HL-60 (cell line): ENCODE results near the gene GSTO2.

Experiments used
- DNase-seq, 2 experiments: peaks; one replicate each; pipeline ENCODE4 v3.0.0-alpha.2; 2010 to 2020; ENCODE audit warnings: low read depth in 1 of 2, low spot score in 1 of 2
- H3K27ac ChIP-seq: fragments of 250-450 bp; sonication (Bioruptor Pico); replicated peaks from 2 replicates; pipeline ENCODE4 v1.5.1; 2020; ENCODE audit warnings: mild to moderate bottlenecking, moderate library complexity
- H3K27me3 ChIP-seq: fragments of 250-450 bp; sonication (Bioruptor Pico); 2 replicates; pipeline ENCODE4 v1.5.1; 2021; ENCODE audit warnings: mild to moderate bottlenecking, moderate library complexity; ENCODE audit not compliant: insufficient read depth, poor library complexity, severe bottlenecking
- H3K4me3 ChIP-seq: replicated peaks from 2 replicates; pipeline ENCODE4 v1.5.1; 2011; ENCODE audit warnings: mild to moderate bottlenecking, control low read depth, low read length; ENCODE audit not compliant: insufficient read depth
- GABPA ChIP-seq: IDR thresholded peaks from 2 replicates; pipeline ENCODE4 v1.6.1; 2012; ENCODE audit warnings: low read depth
- POLR2AphosphoS5 ChIP-seq: IDR thresholded peaks from 2 replicates; pipeline ENCODE4 v1.6.1; 2012; ENCODE audit warnings: low read depth
- SPI1 ChIP-seq: IDR thresholded peaks from 2 replicates; pipeline ENCODE4 v1.6.1; 2012; ENCODE audit warnings: low read depth, mild to moderate bottlenecking, borderline replicate concordance
- TF ChIP-seq, protein P1 (sequence below): IDR thresholded peaks from one replicate; pipeline ENCODE4 v1.5.1; 2011; ENCODE audit warnings: low read length, control low read depth, inconsistent platforms; ENCODE audit not compliant: insufficient read depth
- TF ChIP-seq, protein P2 (sequence below): IDR thresholded peaks from 2 replicates; pipeline ENCODE4 v1.6.1; 2012; ENCODE audit warnings: low read depth; ENCODE audit not compliant: insufficient replicate concordance

GSTO2 gene

DNA sequence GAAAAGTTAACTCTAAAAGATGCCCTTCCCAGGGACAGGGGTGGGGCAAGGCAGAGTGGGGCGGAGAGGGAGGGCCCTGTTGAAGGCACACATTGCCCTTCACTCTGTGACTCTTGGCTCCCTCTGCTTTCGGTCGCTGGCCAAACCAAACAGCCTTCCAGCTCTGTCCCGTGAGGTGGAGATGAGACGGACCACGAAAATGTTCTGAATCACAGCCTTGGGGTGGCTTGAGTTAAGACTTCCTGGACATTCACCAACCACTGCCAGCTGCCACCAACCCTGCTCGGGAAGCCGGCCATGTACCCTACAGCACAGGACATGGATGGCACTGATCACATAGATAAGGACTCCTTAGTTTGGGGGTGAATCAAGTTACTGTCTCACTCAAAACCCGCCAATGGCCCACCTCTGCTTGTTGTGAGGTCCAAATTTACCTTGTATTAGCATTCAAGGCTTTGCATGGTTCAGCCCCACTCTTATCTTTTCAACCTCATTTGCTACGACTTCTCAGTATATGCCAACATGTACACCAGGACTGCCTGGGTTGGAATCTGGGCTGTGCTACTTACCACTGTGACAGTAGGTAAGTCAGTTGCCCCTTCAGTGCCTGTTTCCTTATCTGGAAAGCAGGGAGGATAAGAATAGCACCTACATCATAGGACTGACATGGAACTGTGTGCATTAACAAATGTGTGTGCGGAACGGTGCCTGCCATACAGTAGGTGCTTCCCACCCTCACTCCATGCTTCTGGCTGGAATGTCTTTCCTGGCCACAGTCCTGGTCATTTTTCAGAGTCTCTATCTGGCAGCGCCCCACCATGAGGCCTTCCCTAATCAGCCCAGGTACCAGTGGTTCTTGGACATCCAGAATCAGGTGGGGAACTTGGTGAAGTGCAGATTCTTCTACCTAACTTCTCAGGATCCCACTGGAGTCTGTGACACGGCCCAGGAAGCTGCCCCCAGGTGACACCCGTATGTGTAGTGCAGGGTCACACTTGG, 41.3 kb downstream of the GSTO2 start:
- Histone ChIP-seq H3K4me3 (no peak overlapping the region), H3K27ac (no peak overlapping the region), H3K27me3 (no peaks in the 10 kb centered on the region)
- no peak for DNase-seq
- TF ChIP-seq, protein P1, sequence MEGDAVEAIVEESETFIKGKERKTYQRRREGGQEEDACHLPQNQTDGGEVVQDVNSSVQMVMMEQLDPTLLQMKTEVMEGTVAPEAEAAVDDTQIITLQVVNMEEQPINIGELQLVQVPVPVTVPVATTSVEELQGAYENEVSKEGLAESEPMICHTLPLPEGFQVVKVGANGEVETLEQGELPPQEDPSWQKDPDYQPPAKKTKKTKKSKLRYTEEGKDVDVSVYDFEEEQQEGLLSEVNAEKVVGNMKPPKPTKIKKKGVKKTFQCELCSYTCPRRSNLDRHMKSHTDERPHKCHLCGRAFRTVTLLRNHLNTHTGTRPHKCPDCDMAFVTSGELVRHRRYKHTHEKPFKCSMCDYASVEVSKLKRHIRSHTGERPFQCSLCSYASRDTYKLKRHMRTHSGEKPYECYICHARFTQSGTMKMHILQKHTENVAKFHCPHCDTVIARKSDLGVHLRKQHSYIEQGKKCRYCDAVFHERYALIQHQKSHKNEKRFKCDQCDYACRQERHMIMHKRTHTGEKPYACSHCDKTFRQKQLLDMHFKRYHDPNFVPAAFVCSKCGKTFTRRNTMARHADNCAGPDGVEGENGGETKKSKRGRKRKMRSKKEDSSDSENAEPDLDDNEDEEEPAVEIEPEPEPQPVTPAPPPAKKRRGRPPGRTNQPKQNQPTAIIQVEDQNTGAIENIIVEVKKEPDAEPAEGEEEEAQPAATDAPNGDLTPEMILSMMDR: no peak
- TF ChIP-seq SPI1: no peak
- TF ChIP-seq, protein P2, sequence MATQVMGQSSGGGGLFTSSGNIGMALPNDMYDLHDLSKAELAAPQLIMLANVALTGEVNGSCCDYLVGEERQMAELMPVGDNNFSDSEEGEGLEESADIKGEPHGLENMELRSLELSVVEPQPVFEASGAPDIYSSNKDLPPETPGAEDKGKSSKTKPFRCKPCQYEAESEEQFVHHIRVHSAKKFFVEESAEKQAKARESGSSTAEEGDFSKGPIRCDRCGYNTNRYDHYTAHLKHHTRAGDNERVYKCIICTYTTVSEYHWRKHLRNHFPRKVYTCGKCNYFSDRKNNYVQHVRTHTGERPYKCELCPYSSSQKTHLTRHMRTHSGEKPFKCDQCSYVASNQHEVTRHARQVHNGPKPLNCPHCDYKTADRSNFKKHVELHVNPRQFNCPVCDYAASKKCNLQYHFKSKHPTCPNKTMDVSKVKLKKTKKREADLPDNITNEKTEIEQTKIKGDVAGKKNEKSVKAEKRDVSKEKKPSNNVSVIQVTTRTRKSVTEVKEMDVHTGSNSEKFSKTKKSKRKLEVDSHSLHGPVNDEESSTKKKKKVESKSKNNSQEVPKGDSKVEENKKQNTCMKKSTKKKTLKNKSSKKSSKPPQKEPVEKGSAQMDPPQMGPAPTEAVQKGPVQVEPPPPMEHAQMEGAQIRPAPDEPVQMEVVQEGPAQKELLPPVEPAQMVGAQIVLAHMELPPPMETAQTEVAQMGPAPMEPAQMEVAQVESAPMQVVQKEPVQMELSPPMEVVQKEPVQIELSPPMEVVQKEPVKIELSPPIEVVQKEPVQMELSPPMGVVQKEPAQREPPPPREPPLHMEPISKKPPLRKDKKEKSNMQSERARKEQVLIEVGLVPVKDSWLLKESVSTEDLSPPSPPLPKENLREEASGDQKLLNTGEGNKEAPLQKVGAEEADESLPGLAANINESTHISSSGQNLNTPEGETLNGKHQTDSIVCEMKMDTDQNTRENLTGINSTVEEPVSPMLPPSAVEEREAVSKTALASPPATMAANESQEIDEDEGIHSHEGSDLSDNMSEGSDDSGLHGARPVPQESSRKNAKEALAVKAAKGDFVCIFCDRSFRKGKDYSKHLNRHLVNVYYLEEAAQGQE: no peak
- TF ChIP-seq GABPA: no peak
- TF ChIP-seq POLR2AphosphoS5: 0 out of 2 replicates have a peak, but pooled peaks have one; percentile 36

DNA sequence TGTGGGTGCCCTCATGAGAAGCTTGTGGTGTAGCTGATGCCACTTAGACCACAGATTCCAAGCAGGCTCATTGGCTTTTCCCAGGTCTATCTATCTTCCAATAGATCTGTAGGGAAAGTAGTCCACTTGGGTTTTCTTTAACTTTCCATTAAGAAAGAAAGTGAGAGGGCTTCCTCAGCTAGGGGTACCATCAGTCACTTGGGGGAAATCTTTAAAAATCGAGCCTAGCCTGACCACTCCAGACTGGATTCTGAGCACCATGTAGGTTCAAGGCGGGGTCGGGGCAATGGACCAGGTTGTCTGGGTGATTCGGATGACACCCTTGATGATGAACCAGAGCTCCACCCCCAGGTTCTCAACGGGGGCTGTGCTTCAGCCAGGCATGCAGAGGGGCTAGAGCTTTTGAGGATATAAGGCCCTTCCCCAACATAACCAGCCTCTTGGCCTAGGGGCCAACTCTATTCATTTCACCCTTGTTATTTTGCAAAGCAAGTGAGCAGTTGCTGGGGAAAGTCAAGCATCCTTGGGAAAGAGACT, 42.3 kb downstream of the GSTO2 start:
- no peak overlapping the region for H3K27ac ChIP-seq
- TF ChIP-seq, protein P2: no peak
- no peak for TF ChIP-seq SPI1
- TF ChIP-seq GABPA: no peak

DNA sequence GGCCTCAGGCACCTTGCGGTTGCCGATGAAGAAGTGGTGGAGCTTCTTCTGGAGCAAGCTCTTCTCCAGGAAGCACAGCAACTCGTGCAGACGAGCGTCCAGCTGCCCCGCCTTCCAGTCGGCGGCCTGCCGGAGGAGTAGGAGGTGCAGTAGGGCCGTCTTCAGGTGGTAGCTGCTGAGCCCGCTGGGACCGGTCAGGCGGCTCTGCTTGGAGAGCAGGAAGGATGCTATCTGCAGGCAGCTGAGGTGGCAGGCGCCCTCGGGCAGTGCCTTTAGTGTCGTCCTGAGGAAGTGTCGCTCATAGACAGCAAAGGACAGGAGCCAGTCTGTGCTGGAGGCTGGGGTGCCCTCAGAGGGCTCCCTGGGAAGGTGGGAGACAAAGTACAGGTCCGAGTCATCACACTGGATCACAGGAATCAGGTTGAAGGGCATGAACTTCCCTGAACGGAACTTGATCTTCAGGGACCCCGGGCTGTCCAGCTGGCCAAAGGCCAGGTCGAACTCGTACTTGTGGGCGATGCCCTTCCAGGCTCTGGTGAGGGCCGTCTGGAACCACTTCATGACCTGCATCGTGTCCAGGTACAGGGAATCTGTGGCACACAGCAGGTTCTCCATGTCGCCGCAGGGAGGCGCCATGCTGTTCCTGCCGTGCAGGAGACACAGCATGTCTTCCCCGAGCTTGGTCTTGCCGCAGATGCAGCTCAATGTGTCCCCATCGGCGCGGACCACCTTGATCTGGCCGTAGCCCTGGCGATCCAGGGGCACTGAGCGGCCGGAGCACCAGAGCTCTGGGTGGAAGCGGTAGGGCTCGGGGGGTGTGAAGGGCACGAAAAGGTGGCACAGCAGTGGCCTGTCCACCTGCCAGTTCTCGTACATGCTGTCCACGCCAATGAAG, 45.9 kb downstream of the GSTO2 start:
- H3K4me3 ChIP-seq: no peak overlapping the region
- no peaks in the 10 kb centered on the region for H3K27me3 ChIP-seq
- H3K27ac ChIP-seq: no peak overlapping the region
- TF ChIP-seq, protein P1: no peak
- TF ChIP-seq, protein P2: no peak
- TF ChIP-seq POLR2AphosphoS5 (no peak), GABPA (no peak), SPI1 (no peak)
- no peak for DNase-seq

More for the DNA sequence above, 42.3 kb downstream of the GSTO2 start:
- no peaks in the 10 kb centered on the region for H3K27me3 ChIP-seq
- no peak for DNase-seq
- H3K4me3 ChIP-seq: no peak overlapping the region
